Body of pancreas (tissue), 4 donors: ENCODE measurements around the gene CEP72. TPM values are rescaled to one million over a fixed set of nuclear protein-coding genes. Genes with fewer than 3 reads are reported as not detected.

ENCODE experiments used
- ATAC-seq: fragments of 150-250 bp; one replicate; pipeline ENCODE4 v1.9.1; 2016
- DNase-seq, 4 donors: peaks; one replicate each; pipeline ENCODE4 v3.0.0-alpha.2; 2019
- H3K27ac ChIP-seq, 4 donors: fragments of 200-600 bp; sonication (generic); 1 replicate in 3 of 4; 2 replicates in 1 of 4; pipeline versions ENCODE4 v1.5.1 to v1.6.1; 2016 to 2019; ENCODE audit warnings: mild to moderate bottlenecking in 1 of 4, mixed read lengths in 1 of 4, moderate library complexity in 1 of 4
- H3K27me3 ChIP-seq, 2 donors: fragments of 200-600 bp; sonication (generic); one replicate each; pipeline ENCODE4 v1.6.0; 2016; ENCODE audit warnings: mild to moderate bottlenecking in 1 of 2
- H3K36me3 ChIP-seq, 2 donors: fragments of 200-600 bp; sonication (generic); replicated peaks in 1 of 2; 2 replicates each; pipeline ENCODE4 v1.5.1; 2016; ENCODE audit warnings: low read depth in 2 of 2; ENCODE audit not compliant: insufficient read depth in 1 of 2
- H3K4me1 ChIP-seq: fragments of 200-600 bp; sonication (generic); one replicate; pipeline ENCODE4 v1.6.0; 2016
- H3K4me3 ChIP-seq, 2 donors: fragments of 200-600 bp; sonication (generic); 1 replicate in 1 of 2; 2 replicates in 1 of 2; pipeline ENCODE4 v1.5.1; 2016 to 2019
- H3K9me3 ChIP-seq, 3 donors: fragments of 200-600 bp; sonication (generic); 1 replicate in 2 of 3; 2 replicates in 1 of 3; pipeline ENCODE4 v1.5.1; 2016
- CTCF ChIP-seq, 7 experiments: fragments of 450-650 bp in 4 of 7; fragments of 200-600 bp in 3 of 7; sonication (generic) in 3 of 7; IDR thresholded peaks; one replicate each; pipeline ENCODE4 v1.5.1; 2016 to 2019; ENCODE audit warnings: antibody characterized with exemption in 7 of 7
- POLR2A ChIP-seq, 3 donors: fragments of 450-650 bp; IDR thresholded peaks; one replicate each; pipeline ENCODE4 v1.6.1; 2016; ENCODE audit warnings: antibody characterized with exemption in 3 of 3, mild to moderate bottlenecking in 2 of 3
- WGBS, 2 donors: methylation state at CpG; one replicate each; pipeline ENCODE4 v1.1.5; 2017; 5-methylcytosine and 5-hydroxymethylcytosine counted together
- intact Hi-C: fragments of 100-400 bp; cut with DNase I; formaldehyde crosslinking; loops from one replicate; pipeline ENCODE4 v1.15.1; 2023
- total RNA-seq, 2 donors: library from RNA; depleted of rRNA; stranded (reverse); fragments of >200 nt; gene quantifications; one replicate each; pipeline ENCODE4 v1.1.0, GENCODE V29; 2016

The CEP72 gene
- total RNA-seq, 2 donors from 2014 or later, result 1.3 to 7.8 TPM

- ATAC-seq, result no peak
- whole genome bisulfite sequencing, 2 donors, result 52 to 67% methylated on average over 8 to 11 of the region's 11 CpGs
- no peak for DNase-seq
- TF ChIP-seq POLR2A (IDR thresholded peaks at IDR 0.05), result no peak
- H3K9me3 ChIP-seq, result no peaks in the 10 kb centered on the region
- no peaks in the 10 kb centered on the region for H3K36me3 ChIP-seq
- no peak overlapping the region for H3K4me3 ChIP-seq
- H3K4me1 ChIP-seq, result peaks cover 6% of the 10 kb centered on the region
- intact Hi-C loops, result no loop called here
- H3K27me3 ChIP-seq, result no peaks in the 10 kb centered on the region
- no peak overlapping the region for H3K27ac ChIP-seq
Observed at GRCh38 chr5:588406-588995, 23.6 kb upstream of the CEP72 start.

- DNase-seq, result no peak
- Histone ChIP-seq H3K4me3 (no peak overlapping the region), H3K27me3 (no peaks in the 10 kb centered on the region), H3K27ac (no peak overlapping the region), H3K9me3 (no peaks in the 10 kb centered on the region), H3K36me3 (no peaks in the 10 kb centered on the region), H3K4me1 (peaks cover 6% of the 10 kb centered on the region)
- ATAC-seq, result no peak
- no peak for TF ChIP-seq POLR2A (IDR thresholded peaks at IDR 0.05)
- no peak for TF ChIP-seq CTCF (IDR thresholded peaks at IDR 0.05)
- 100% methylated on average over 1 of the region's 1 CpG; no CpG with 5 or more reads in 1 of the 2 donors for WGBS, 2 donors
- intact Hi-C loops, result no loop called here
Observed at GRCh38 chr5:589173-589572, 23.0 kb upstream of the CEP72 start.

DNA sequence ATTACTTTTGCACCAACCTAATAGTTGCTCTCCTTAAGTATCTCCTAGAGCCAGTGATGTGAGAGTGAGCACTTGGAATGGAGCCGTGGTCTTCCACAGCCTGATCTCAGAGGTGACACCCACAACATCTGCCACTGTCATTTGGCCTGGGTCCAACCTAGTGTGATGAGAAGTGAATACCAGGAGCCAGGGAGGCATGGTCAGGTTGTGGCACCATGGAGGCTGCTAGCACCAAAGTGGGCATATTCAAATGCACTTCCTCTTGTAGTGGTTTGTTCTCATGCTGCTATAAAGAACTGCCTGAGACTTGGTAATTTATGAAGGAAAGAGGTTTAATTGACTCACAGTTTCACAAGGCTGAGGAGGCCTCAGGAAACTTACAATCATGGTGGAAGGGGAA lies 22.6 kb upstream of the CEP72 start:
- intact Hi-C loops, result no loop called here
- DNase-seq (no peak), ATAC-seq (no peak)
- 68 to 100% methylated on average over 1 of the region's 1 CpG for WGBS, 2 donors
- peaks cover 6% of the 10 kb centered on the region for H3K4me1 ChIP-seq
- H3K9me3 ChIP-seq, result no peaks in the 10 kb centered on the region
- TF ChIP-seq POLR2A (IDR thresholded peaks at IDR 0.05) (no peak), CTCF (IDR thresholded peaks at IDR 0.05) (no peak)
- H3K27ac ChIP-seq, result no peak overlapping the region
- H3K4me3 ChIP-seq, result no peak overlapping the region
- H3K27me3 ChIP-seq, result no peaks in the 10 kb centered on the region
- no peaks in the 10 kb centered on the region for H3K36me3 ChIP-seq

DNA sequence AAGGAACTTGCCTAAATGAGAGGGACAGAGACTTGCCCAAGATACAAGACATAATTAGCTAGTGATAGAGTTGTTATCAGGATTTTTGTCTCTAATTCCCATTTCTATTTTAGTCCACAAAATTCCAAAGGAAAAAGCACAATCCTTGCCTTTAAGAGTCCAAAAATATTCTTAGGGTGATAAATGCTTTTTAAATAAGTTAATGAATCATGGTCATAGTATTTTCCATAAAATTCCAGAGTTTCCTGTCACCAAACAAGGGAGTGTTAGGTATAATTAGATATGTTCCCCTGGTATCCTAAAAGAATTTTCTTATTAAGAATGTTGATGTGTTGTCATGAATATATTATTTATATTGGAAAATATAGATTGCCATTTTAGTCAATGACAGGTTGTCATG lies 21.8 kb upstream of the CEP72 start:
- no peak overlapping the region for H3K27ac ChIP-seq
- H3K4me3 ChIP-seq, result no peak overlapping the region
- peaks cover 6% of the 10 kb centered on the region for H3K4me1 ChIP-seq
- no peak for ATAC-seq
- H3K9me3 ChIP-seq, result no peaks in the 10 kb centered on the region
- intact Hi-C loops, result no loop called here
- H3K27me3 ChIP-seq, result no peaks in the 10 kb centered on the region
- no peak for TF ChIP-seq POLR2A (IDR thresholded peaks at IDR 0.05)
- no peak for TF ChIP-seq CTCF (IDR thresholded peaks at IDR 0.05)
- H3K36me3 ChIP-seq, result no peaks in the 10 kb centered on the region
- no peak for DNase-seq

DNA sequence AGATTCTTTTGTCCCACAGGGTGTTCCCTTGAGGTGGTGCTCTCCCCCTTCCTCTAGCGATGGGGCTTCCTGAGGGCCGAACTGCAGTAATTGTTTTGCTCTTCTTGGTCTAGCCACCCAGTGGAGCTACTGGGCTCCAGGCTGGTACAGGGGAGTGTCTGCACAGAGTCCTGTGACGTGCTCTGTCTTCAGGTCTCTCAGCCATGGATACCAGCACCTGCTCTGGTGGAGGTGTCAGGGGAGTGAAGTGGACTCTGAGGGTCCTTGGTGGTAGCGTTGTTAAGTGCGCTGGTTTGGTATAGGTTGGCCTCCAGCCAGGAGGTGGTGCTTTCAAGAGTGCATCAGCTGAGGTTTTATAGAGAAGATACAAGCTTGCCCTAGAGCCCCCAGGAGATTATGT lies 20.4 kb upstream of the CEP72 start:
- 76 to 86% methylated on average over 4 to 5 of the region's 5 CpGs for WGBS, 2 donors
- Histone ChIP-seq H3K27me3 (no peaks in the 10 kb centered on the region), H3K4me3 (no peak overlapping the region), H3K36me3 (no peaks in the 10 kb centered on the region), H3K9me3 (no peaks in the 10 kb centered on the region), H3K4me1 (peaks cover 6% of the 10 kb centered on the region), H3K27ac (no peak overlapping the region)
- TF ChIP-seq POLR2A (IDR thresholded peaks at IDR 0.05), result no peak
- no peak for TF ChIP-seq CTCF (IDR thresholded peaks at IDR 0.05)
- ATAC-seq, result no peak
- intact Hi-C loops, result no loop called here
- no peak for DNase-seq
